DOHH2 (cell line): ENCODE measurements around the gene ADAP1.

Experiments used
- H3F3A ChIP-seq: fragments of 200-600 bp; sonication (generic), shearing (Covaris generic); 2 replicates; pipeline ENCODE4 v1.6.0; 2016; ENCODE audit warnings: antibody characterized with exemption, mild to moderate bottlenecking; ENCODE audit not compliant: control insufficient read depth, insufficient read depth
- H3K27ac ChIP-seq: fragments of 200-600 bp; sonication (generic); 2 replicates; pipeline ENCODE4 v1.5.1; 2014; ENCODE audit warnings: low read depth, mild to moderate bottlenecking, low read length, moderate library complexity
- H3K27me3 ChIP-seq: fragments of 200-600 bp; sonication (generic); 2 replicates; pipeline ENCODE4 v1.6.1; 2014; ENCODE audit warnings: mild to moderate bottlenecking, low read length, mixed read lengths; ENCODE audit not compliant: control insufficient read depth
- H3K36me3 ChIP-seq: fragments of 200-600 bp; sonication (generic); 2 replicates; pipeline ENCODE4 v1.6.1; 2014; ENCODE audit warnings: mild to moderate bottlenecking, low read length, moderate library complexity, mixed read lengths; ENCODE audit not compliant: control insufficient read depth
- H3K4me1 ChIP-seq: fragments of 200-600 bp; sonication (generic); 2 replicates; pipeline ENCODE4 v1.6.1; 2014; ENCODE audit warnings: mild to moderate bottlenecking, low read length, mixed read lengths; ENCODE audit not compliant: control insufficient read depth
- H3K4me2 ChIP-seq: fragments of 200-600 bp; sonication (generic); 2 replicates; pipeline ENCODE4 v1.6.0; 2014; ENCODE audit warnings: mild to moderate bottlenecking, low read length, moderate library complexity
- H3K4me3 ChIP-seq: fragments of 200-600 bp; sonication (generic); 2 replicates; pipeline ENCODE4 v1.5.1; 2014; ENCODE audit warnings: mild to moderate bottlenecking, low read length, mixed read lengths
- H3K79me2 ChIP-seq: fragments of 200-600 bp; sonication (generic); 2 replicates; pipeline ENCODE4 v1.6.1; 2014; ENCODE audit warnings: mild to moderate bottlenecking, low read length, mixed read lengths; ENCODE audit not compliant: control insufficient read depth
- H3K9me2 ChIP-seq: fragments of 200-600 bp; sonication (generic); replicated peaks from 2 replicates; pipeline ENCODE4 v1.6.1; 2014; ENCODE audit warnings: mild to moderate bottlenecking, low read length, mixed read lengths; ENCODE audit not compliant: control insufficient read depth
- H3K9me3 ChIP-seq: fragments of 200-600 bp; sonication (generic); 2 replicates; pipeline ENCODE4 v1.6.1; 2014; ENCODE audit warnings: antibody characterized with exemption, low read length, mixed read lengths; ENCODE audit not compliant: control insufficient read depth, insufficient read depth
- H4K20me1 ChIP-seq: fragments of 200-600 bp; sonication (generic); 2 replicates; pipeline ENCODE4 v1.6.0; 2014; ENCODE audit warnings: low read depth, mild to moderate bottlenecking, antibody characterized with exemption, low read length, moderate library complexity; ENCODE audit not compliant: control insufficient read depth, insufficient read depth
- CTCF ChIP-seq: fragments of 200-600 bp; sonication (generic); IDR thresholded peaks from one replicate; pipeline ENCODE4 v1.5.1; 2014; ENCODE audit warnings: antibody characterized with exemption, mild to moderate bottlenecking, low read depth, low read length; ENCODE audit not compliant: poor library complexity, severe bottlenecking
- EZH2phosphoT487 ChIP-seq: fragments of 200-600 bp; sonication (generic); IDR thresholded peaks from 2 replicates; pipeline ENCODE4 v1.6.1; 2017; ENCODE audit warnings: borderline replicate concordance, mild to moderate bottlenecking, antibody characterized with exemption, low read length, moderate library complexity, mixed read lengths

The ADAP1 gene

DNA sequence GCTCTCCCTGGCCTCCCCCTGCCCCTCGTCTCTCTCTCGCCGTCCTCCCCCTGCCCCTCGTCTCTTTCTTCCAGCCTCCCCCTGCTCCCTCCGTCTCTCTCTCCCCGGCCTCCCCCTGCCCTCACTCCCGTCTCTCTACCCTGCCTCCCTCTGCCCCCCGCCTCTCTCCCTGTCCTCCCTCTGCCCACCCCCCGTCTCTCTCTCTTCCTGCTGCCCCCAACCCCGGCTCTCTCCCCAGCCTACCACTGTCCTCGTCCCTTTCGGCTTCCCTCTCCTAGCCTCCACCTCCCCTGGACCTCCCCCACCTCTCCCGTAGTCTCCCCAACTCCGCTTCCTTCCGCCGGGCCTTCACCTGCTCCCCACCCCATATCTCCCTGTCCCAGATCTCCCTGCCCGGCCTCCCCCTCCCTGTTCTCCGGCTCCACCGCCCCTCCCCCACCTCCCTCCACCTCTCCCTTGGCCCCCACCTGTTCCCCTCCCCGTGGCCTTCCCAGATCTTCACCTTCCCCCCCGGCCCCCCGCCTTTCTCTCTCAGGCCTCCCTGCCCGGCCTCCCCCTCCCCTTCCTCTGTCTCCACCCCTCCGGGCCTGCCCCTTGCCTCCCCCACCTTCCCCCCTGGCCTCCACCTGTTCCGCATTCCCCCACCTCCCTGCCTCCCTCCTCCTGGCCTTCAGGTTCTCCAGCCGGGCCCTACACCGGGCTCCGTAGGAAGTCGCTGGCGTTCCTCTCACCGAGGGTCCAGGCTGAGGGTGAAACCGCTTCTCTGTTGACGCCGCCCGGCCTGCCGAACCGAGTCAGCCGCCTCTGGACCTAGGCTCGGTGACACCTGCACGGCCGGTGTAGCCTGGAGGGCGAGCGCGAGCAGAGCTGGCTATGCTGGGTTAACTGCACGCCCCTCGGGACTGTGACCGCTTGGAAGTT lies 76.9 kb downstream of the ADAP1 start:
- H3K4me3 ChIP-seq: peak overlapping the region; percentile 80
- H3K4me2 ChIP-seq: peak overlapping the region; percentile 92
- H3K9me2 ChIP-seq: no peaks in the 10 kb centered on the region
- H3F3A ChIP-seq: peaks cover 17% of the 10 kb centered on the region
- peaks cover 19% of the 10 kb centered on the region for H4K20me1 ChIP-seq
- peaks cover 43% of the 10 kb centered on the region for H3K4me1 ChIP-seq
- H3K36me3 ChIP-seq: peaks cover 49% of the 10 kb centered on the region
- no peaks in the 10 kb centered on the region for H3K27me3 ChIP-seq
- peak overlapping the region; percentile 53 for H3K27ac ChIP-seq
- TF ChIP-seq EZH2phosphoT487: no peak
- no peak for TF ChIP-seq CTCF
- H3K79me2 ChIP-seq: peaks cover 58% of the 10 kb centered on the region
- peaks cover 11% of the 10 kb centered on the region for H3K9me3 ChIP-seq

GRCh38 chr7:876972-877311 lies 77.5 kb downstream of the ADAP1 start:
- Histone ChIP-seq H3K9me2 (no peaks in the 10 kb centered on the region), H3K27me3 (no peaks in the 10 kb centered on the region), H3K27ac (peak overlapping the region; percentile 53), H3K79me2 (peaks cover 52% of the 10 kb centered on the region), H3F3A (peaks cover 17% of the 10 kb centered on the region), H3K4me3 (peak overlapping the region; percentile 80), H3K9me3 (peaks cover 11% of the 10 kb centered on the region), H3K4me1 (peaks cover 43% of the 10 kb centered on the region), H3K4me2 (peak overlapping the region; percentile 92), H3K36me3 (peaks cover 55% of the 10 kb centered on the region), H4K20me1 (peaks cover 19% of the 10 kb centered on the region)
- no peak for TF ChIP-seq CTCF
- no peak for TF ChIP-seq EZH2phosphoT487

DNA sequence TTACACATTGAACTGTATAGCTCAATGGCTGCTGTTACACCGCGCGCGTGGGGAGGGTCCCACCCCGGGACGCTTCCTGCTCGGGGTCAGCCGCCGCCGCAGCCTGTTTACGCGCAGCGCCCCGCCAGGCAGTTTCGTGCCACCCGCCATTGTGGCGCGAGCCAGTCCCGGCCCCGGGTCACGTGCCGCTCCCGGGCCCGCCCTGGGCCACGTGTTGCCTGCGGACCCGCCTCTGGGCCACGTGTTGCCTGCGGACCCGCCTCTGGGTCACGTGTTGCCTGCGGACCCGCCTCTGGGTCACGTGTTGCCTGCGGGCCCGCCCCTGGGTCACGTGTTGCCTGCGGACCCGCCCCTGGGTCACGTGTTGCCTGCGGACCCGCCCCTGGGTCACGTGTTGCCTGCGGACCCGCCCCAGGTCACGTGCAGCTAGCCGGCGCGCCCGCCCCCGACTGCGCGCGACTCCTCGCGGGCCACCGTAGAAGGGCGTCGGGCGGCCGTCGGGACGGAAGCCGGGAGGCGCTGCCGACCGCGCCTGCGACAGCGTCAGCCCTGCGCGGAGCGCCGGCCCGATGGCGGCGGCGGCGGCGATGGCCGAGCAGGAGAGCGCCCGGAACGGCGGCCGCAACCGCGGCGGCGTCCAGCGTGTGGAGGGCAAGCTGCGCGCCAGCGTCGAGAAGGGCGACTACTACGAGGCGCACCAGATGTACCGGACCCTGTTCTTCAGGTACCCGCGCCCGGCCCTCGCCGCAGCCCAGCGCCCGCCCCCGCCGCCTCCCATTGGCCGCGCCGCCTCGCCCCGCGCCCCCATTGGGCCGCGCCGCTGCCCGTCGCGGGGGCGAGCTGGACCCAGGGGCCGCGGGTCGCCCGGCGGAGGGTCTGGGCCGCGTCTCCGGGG lies 78.2 kb downstream of the ADAP1 start, which contains the start of gene GET4:
Gene GET4 (plus strand): TSS at position 478 of the 895 bp plus-strand sequence. CDS start 92 bp downstream, at position 570.
- H3K27ac ChIP-seq: peak within 1 kb of the TSS; percentile 53
- H3K4me2 ChIP-seq: peak within 1 kb of the TSS; percentile 92
- H3K36me3 ChIP-seq: peaks cover 57% of the 10 kb centered on the region
- TF ChIP-seq CTCF: peak; percentile 32
- TF ChIP-seq EZH2phosphoT487: no peak
- H3K4me1 ChIP-seq: peaks cover 43% of the 10 kb centered on the region
- peaks cover 19% of the 10 kb centered on the region for H4K20me1 ChIP-seq
- no peaks in the 10 kb centered on the region for H3K9me2 ChIP-seq
- peaks cover 17% of the 10 kb centered on the region for H3F3A ChIP-seq
- H3K9me3 ChIP-seq: peaks cover 11% of the 10 kb centered on the region
- no peaks in the 10 kb centered on the region for H3K27me3 ChIP-seq
- H3K79me2 ChIP-seq: peaks cover 46% of the 10 kb centered on the region
- peak within 1 kb of the TSS; percentile 80 for H3K4me3 ChIP-seq
